GM19438 (cell line): Measurements from ENCODE around the gene ZBTB7A.

ENCODE experiments used
- ATAC-seq: cut with Tn5 transposase; IDR thresholded peaks from one replicate; pipeline ENCODE4 v1.9.1; 2021; ENCODE audit warnings: low read depth; ENCODE audit not compliant: unreplicated experiment

ZBTB7A gene

GRCh38 chr19:4094761-4095487, 28.2 kb upstream of the ZBTB7A start:
- no peak for ATAC-seq

GRCh38 chr19:4094291-4094690, 27.6 kb upstream of the ZBTB7A start:
- ATAC-seq: no peak

- no peak for ATAC-seq
Observed at GRCh38 chr19:4093643-4094175, 27.0 kb upstream of the ZBTB7A start.

GRCh38 chr19:4090356-4091220, 23.9 kb upstream of the ZBTB7A start:
- no peak for ATAC-seq

- no peak for ATAC-seq
Observed at GRCh38 chr19:4089946-4090345, 23.2 kb upstream of the ZBTB7A start.

GRCh38 chr19:4089400-4089908, 22.8 kb upstream of the ZBTB7A start:
- ATAC-seq: peak; percentile 60

GRCh38 chr19:4088975-4089374, 22.3 kb upstream of the ZBTB7A start:
- ATAC-seq: peak; percentile 29

- ATAC-seq: no peak
Observed at GRCh38 chr19:4087787-4088679, 21.3 kb upstream of the ZBTB7A start.

- ATAC-seq: no peak
Observed at GRCh38 chr19:4086411-4086867, 19.7 kb upstream of the ZBTB7A start.

GRCh38 chr19:4084547-4084877, 17.8 kb upstream of the ZBTB7A start:
- no peak for ATAC-seq

GRCh38 chr19:4083677-4084546, 17.2 kb upstream of the ZBTB7A start:
- ATAC-seq: peak; percentile 60

- no peak for ATAC-seq
Observed at GRCh38 chr19:4082172-4082571, 15.5 kb upstream of the ZBTB7A start.

- no peak for ATAC-seq
Observed at GRCh38 chr19:4081441-4082129, 14.9 kb upstream of the ZBTB7A start.

- ATAC-seq: no peak
Observed at GRCh38 chr19:4080473-4080872, 13.8 kb upstream of the ZBTB7A start.

- ATAC-seq: no peak
Observed at GRCh38 chr19:4077800-4078684, 11.3 kb upstream of the ZBTB7A start.

GRCh38 chr19:4077007-4077374, 10.3 kb upstream of the ZBTB7A start:
- ATAC-seq: no peak

- no peak for ATAC-seq
Observed at GRCh38 chr19:4075373-4075772, 8.7 kb upstream of the ZBTB7A start.

- no peak for ATAC-seq
Observed at GRCh38 chr19:4071610-4072009, 4.9 kb upstream of the ZBTB7A start.
